Ovary (tissue), 3 donors: Measurements from ENCODE around the gene PIK3R5.

Experiments used
- CTCF ChIP-seq, 3 donors: fragments of 450-650 bp in 2 of 3; fragments of 200-600 bp in 1 of 3; IDR thresholded peaks; one replicate each; pipeline versions ENCODE4 v1.5.1 to v1.8.0; 2016 to 2022; ENCODE audit warnings: antibody characterized with exemption in 3 of 3, mild to moderate bottlenecking in 1 of 3
- EP300 ChIP-seq: sonication (generic); formaldehyde crosslinking; IDR thresholded peaks from one replicate; pipeline ENCODE4 v1.6.1; 2017; ENCODE audit warnings: antibody characterized with exemption
- POLR2A ChIP-seq: fragments of 450-650 bp; IDR thresholded peaks from one replicate; pipeline ENCODE4 v1.6.1; 2017; ENCODE audit warnings: antibody characterized with exemption, mild to moderate bottlenecking, moderate library complexity
- donor health status: DM: no; HTN: no; CAD: no.

- TF ChIP-seq CTCF (IDR thresholded peaks at IDR 0.05) (no peak), EP300 (no peak), POLR2A (no peak)
These were observed 19.7 kb upstream of the PIK3R5 start for GRCh38 chr17:8985054-8985701.
